Adipose tissue (tissue), 3 donors: ENCODE results near the gene TMEM97. TPM values are rescaled to one million over a fixed set of nuclear protein-coding genes. Genes with fewer than 3 reads are reported as not detected.
"Not testable (repeated sequence)": the region's sequence is repeated elsewhere in the genome, so short reads cannot be mapped to it uniquely, and the experiment has no call there.

Experiments used
- H3K27ac ChIP-seq: one replicate; pipeline ENCODE4 v1.5.1; 2013; ENCODE audit warnings: low read depth, low read length
- WGBS, 3 donors: extraction: QIAGEN DNeasy Blood & Tissue Kit; methylation state at CpG; one replicate each; pipeline ENCODE4 v1.1.7; 2013; 5-methylcytosine and 5-hydroxymethylcytosine counted together
- polyA plus RNA-seq, 3 donors: library from polyadenylated mRNA; stranded (reverse); fragments of 200-250 nt; gene quantifications; one replicate each; pipeline ENCODE4 v1.2.3, GENCODE V29; 2013
- donor health status: healthy with polysubstance abuse.
- donor health status: Bipolar disorder and iron deficiency.
- donor health status: healthy.

Gene TMEM97
- polyA plus RNA-seq, 3 donors, result 3.6 to 56.1 (median 4.9) TPM

DNA sequence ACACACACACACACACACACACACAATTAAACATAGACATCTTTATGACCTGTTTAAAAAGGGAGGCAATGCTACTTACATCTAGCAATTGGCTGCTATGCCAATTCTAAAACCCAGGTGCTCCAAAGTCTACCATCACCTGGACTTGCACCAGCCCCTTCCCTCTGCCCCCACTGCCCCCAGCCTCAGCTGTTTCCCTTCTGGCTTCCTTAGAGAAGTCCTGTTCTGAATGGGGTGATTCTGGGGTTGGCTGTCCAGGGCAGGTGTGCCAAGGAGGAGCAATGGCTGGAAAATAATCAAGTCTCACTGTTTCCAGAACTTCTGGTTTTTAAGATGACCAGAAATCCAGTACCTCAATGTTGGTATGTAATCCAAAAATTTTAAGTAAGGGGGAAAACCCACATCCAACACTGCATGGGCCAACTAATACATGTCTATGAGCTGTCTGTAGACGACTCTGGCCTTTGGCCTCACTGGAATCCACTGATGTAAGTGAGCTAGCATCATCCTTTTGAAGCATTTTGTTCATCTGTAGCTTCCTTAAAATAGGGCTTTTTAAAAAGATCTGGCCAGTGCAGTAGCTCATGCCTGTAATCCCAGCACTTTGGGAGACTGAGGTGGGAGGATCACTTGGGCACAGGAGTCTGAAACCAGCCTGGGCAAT, 14.2 kb downstream of the TMEM97 start:
- 41 to 84% (median 63%) methylated on average over 1 of the region's 1 CpG for WGBS, 3 donors
- H3K27ac ChIP-seq, result no peak overlapping the region

DNA sequence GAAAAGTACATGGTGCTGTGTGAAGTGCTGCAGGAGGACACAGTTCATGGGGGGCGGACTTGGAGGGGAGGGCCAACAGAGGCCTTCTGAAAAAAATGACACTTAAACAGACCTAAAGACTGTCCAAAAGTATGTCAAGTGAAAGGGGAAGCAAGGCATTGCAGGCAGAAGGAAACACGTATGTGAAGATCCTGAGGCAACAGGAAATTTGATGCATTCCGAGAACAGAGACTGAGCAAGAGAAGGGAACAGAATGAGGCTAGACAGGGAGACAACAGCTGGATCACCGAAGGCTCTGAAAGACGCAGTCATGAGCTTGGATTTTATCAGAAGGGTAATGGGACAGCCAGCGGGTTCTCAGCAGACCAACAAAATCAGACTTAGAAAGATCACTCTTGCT, 15.2 kb downstream of the TMEM97 start:
- H3K27ac ChIP-seq, result no peak overlapping the region
- 20 to 44% (median 44%) methylated on average over 6 of the region's 6 CpGs for WGBS, 3 donors

DNA sequence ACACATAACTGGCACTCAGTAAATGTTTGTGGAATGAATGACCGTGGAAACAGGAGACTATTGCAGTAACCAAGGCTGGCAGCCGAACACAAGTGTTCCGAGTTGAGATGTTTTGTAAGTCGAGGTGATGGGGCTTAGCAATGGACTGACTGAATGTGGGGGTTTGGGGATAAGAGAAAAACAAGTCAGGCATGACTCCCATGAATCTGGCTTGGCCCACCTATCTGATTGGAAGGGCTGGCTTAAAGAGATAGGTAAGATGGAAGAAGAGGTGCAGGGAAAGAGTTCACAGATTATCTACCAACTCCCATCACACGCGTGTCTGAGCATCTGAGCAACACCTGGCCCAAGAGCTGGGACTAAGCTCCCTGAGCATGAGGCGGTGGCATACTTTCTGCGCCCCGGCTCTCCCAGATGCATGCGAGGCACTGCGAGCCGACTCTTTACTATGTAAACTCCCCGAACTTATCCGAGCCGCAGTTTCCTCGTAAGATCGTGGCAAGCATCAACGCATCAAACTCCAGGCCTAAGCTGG, 15.7 kb downstream of the TMEM97 start:
- WGBS, 3 donors, result 5 to 10% (median 8%) methylated on average over 18 of the region's 18 CpGs
- H3K27ac ChIP-seq, result peak overlapping the region; percentile 33

DNA sequence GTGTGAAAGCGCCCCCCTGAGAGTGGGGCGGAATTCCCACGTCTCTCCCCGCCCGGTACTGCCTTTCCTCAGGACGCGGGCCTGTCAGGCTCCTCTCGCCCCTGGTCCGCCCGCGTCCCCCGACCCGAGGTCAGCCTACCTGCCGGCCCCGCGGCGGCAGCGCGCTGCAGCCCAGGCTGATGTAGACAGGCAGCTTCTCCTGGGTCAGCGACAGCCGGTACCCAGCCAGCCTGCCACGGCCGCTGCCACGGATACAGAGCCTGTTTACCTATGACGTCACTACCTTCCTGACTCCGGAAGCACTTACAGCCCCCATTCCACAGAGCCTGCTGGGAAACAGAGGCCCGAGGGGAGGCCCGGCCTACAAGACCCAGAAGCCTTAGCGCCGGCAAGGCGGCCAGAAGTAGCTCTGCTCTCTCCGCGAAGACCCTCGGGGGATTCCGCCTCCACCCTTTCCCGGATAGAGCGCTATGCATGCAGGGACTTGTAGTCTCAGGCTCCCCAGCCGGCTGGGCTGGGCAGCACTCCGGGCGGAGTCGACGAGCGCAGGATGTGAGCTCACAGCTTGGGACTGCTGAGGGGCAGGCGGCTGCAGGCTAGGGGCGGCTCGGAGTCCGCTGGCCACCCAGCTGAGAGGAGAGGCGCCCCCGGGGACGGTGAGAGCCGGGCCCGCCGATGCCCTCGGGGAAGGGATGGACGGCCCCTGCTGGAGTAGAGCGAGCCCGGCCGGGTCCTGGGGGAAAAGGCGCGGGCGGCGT, 16.4 kb downstream of the TMEM97 start, which contains the start of the genes IFT20 and TNFAIP1:
TSS of gene IFT20 (minus strand) at position 272 of the 758 bp plus-strand sequence. CDS start 3,487 bp downstream, outside the sequence.
TSS of gene TNFAIP1 (plus strand) at position 561 of the 758 bp plus-strand sequence. CDS start 3,761 bp downstream, outside the sequence.
- H3K27ac ChIP-seq, result peak within 1 kb of the TSS; percentile 83
- WGBS, 3 donors, result 0 to 1% (median 1%) methylated on average over 62 of the region's 62 CpGs

DNA sequence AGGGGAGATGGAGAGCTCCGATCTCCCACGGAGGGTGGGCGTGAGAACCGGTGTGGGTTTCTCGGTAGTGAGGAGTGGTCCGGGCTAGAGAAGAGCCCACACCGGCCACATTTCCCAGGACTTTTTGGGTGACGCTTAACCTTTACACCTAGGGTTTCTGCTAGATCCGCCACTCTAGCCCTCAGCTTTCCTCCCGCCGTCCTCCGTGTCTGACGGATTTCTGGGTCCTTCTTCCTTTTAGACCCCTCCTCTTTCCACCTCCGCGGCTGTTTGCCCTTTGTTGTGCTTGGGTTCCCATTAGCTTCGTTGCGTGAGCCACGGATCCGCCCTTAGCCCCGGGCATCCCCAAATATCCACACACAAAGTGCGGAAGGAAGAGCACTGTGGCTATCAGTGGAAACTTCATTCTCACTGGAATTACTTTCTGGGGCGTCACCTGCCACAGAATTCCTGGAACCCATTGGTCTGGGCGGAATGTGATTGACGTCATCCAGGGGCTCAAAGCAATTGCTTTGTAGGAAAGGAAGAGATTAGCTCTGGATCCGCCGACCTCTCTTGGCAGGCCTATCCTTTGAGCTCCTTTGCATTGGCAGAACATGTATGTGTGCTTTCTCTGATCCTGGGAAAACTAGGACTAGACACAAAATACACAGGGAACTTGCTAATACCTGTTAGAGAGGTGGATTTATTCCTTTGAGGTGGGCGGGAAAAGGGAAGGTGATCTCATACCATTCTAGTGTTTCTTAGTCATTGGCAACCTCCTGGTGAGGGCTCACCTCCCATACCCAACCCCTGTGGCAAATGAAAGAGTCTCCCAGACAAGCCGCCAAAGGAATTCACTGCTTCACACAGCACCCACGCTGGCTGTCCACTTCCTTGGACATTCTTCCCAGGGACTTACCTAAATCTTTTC, 17.2 kb downstream of the TMEM97 start:
- 2 to 7% (median 5%) methylated on average over 29 of the region's 29 CpGs for WGBS, 3 donors
- H3K27ac ChIP-seq, result peak overlapping the region; percentile 83

DNA sequence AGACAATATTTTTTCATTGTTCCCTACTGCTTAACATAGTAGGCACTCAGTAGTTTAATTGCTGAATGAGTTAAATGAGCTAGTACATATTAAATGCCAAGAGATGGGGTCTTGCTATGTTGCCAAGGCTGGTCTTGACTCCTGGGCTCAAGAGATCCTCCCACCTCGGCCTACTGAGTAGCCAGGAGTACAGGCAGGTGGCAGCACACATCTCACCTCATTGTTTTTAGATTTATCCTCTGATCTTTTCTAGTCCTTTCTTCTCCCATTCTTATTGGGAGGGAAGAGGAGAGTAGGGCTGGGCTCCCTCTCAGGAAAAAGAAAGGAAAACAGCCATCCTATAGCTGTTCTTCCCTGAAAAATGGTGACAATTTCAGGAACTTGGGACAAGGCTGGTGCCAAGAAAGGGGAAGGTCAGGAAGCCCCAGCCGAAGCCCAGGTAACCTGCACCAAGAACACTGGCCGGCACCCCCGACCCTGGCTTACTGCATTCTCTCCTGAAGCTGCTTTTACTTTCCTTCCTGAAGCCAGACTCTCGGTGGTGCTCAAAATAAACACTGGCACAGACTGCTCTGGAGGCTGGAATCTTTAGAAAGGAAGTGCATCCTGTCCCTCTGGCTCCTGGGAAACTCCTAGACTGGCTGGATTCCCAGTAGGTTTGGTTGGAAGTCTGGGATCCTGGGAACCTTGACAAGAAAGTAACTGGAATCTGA, 19.2 kb downstream of the TMEM97 start:
- no peak overlapping the region for H3K27ac ChIP-seq
- WGBS, 3 donors, result 61 to 66% (median 62%) methylated on average over 5 of the region's 5 CpGs

DNA sequence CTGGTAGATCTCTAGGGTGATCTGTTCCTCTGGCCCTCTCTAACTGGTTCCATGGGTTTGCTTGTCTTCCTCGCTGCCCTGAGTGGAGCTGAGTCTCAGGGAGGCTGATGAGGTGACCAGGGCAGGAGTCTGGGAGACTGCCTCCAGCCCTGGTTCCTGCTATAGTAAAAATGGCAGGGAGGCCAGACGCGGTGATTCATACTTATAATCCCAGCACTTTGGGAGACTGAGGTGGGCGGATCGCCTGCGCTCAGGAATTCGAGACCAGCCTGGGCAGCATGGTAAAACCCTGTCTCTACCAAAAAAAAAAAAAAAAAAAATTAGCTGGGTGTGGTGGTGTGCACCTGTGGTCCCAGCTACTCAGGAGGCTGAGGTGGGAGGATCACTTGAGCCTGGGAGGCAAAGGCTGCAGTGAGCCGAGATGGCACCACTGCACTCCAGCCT, 19.8 kb downstream of the TMEM97 start:
- 71 to 93% (median 85%) methylated on average over 8 of the region's 8 CpGs for WGBS, 3 donors
- H3K27ac ChIP-seq, result not testable (repeated sequence)

DNA sequence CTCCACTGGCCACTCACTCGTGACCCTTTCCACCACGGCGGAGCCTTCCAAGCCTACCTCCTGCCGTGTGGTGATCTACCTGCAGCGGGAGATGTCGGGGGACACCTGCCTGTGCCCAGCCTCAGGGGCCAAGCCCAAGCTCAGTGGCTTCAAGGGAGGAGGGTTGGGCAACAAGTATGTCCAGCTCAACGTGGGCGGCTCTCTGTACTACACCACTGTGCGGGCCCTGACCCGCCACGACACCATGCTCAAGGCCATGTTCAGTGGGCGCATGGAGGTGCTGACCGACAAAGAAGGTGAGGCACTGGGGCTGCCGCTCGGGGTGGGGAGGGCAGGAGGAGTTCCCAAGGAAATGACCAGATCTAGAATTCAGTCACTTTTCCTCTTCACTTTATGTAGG, 20.4 kb downstream of the TMEM97 start:
- H3K27ac ChIP-seq, result no peak overlapping the region
- 90 to 95% (median 94%) methylated on average over 15 of the region's 15 CpGs for WGBS, 3 donors

DNA sequence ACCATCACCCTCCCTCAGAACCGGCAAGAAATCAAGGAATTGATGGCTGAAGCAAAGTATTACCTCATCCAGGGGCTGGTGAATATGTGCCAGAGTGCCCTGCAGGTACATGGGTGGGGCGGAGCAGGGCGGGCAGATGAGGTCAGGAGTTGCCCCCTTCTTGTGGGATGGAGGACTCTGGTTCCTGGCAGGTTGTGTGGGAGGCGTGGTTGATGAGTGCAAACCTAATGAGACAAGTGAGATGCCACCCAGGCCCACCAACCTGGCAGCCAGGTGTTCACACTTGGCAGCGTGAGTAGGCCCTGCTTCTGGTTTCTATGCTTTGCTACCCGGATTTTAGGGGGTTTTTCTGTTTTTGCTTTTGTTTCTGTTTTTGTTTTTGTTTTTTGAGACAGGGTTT, 21.4 kb downstream of the TMEM97 start:
- WGBS, 3 donors, result 88 to 93% (median 93%) methylated on average over 6 of the region's 6 CpGs
- no peak overlapping the region for H3K27ac ChIP-seq

DNA sequence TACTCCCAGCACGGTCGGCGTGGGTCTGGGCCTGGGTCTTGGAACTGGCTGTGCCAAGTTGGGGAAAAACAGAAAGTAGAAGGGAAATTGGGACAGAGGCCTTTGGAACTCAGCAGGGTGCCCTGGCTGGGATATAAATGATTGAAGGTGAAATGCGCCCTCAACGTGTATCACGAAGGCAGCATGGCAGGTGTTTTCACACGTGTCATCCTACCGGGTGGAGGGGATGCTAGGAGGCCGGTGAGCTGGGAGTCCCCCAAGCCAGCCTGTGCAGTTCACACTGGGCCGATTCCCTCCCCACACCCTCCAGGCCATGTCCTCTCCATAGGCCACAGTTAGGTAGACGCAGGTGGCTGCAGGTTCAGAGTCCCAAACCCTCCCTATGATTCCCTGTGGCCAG, 22.5 kb downstream of the TMEM97 start:
- no peak overlapping the region for H3K27ac ChIP-seq
- WGBS, 3 donors, result 85 to 91% (median 88%) methylated on average over 11 of the region's 11 CpGs

DNA sequence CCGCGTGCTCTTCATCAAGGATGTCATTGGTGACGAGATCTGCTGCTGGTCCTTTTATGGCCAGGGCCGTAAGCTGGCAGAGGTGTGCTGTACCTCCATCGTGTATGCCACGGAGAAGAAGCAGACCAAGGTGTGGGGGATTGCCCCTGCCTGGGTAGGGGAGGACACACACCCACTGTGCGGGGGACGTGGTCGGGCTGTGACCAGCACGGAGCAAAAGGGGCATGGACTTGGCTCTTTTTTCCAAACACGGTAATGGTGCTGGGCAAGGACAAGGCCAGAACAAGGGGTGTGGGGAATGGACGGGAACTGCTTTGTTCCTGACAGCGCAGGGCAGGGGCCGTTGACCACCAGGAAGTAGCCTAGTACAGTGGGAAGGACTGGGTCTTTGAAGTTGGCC, 23.3 kb downstream of the TMEM97 start:
- 89 to 93% (median 92%) methylated on average over 14 of the region's 14 CpGs for WGBS, 3 donors
- H3K27ac ChIP-seq, result no peak overlapping the region

DNA sequence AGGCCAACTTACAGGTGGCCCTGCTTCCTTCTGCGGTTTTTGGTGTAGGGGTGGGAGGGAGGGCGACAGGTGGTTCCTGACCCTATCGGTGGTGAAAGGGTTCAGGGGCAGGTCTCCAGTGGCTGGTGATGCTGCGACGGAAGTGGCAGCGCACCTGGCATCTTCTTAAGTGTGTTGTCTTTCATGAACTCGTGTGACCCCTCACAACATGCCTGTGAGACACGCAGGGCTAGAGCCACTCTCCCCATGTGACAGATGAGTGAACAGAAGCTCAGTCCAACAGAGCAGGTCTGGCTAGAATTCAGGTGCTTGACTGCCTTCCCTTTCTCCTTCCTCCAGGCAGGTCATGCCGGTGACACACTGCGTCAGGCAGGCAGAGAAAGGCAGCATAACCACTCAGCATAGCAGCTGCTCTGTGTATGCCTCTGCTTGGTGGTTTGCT, 24.5 kb downstream of the TMEM97 start:
- WGBS, 3 donors, result 76 to 80% (median 79%) methylated on average over 10 of the region's 10 CpGs
- no peak overlapping the region for H3K27ac ChIP-seq

DNA sequence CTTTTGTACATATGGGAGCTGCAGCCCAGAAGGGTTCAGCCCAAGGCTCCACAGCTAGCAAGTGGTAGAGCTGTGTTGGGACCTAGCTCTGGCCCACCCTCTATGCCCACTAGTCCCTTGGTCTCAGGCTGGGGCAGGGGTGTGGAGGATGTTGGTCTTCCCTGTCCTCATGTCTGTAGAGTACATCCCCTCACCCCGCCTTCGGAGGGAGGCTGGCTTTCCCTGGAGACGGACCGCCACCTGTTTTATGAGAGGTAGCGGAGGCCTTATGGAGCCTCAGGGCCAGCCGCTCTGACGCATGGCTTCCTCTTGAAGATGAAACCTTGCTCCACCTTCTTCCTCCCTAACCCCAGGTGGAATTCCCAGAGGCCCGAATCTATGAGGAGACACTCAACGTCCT, 25.0 kb downstream of the TMEM97 start:
- H3K27ac ChIP-seq, result no peak overlapping the region
- WGBS, 3 donors, result 82 to 93% (median 86%) methylated on average over 9 of the region's 9 CpGs

DNA sequence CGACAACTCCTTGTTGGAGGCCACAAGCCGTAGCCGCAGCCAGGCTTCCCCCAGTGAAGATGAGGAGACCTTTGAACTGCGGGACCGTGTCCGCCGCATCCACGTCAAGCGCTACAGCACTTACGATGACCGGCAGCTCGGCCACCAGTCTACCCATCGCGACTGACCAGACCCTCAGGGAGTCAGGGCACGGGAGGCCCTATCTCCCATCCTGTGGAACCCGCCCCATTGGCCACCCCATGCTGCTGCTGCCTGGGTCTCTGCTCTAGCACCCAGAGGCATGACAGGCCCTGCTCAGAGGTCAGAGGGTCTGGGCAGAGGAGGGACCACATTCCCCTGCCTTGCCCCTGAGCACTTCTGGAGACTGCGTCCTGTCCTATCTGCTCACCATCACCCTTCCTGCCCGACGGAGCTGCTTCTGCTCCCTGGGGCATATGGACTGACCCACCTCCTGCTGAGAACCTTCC, 25.5 kb downstream of the TMEM97 start:
- 85 to 92% (median 91%) methylated on average over 19 of the region's 19 CpGs for WGBS, 3 donors
- no peak overlapping the region for H3K27ac ChIP-seq

DNA sequence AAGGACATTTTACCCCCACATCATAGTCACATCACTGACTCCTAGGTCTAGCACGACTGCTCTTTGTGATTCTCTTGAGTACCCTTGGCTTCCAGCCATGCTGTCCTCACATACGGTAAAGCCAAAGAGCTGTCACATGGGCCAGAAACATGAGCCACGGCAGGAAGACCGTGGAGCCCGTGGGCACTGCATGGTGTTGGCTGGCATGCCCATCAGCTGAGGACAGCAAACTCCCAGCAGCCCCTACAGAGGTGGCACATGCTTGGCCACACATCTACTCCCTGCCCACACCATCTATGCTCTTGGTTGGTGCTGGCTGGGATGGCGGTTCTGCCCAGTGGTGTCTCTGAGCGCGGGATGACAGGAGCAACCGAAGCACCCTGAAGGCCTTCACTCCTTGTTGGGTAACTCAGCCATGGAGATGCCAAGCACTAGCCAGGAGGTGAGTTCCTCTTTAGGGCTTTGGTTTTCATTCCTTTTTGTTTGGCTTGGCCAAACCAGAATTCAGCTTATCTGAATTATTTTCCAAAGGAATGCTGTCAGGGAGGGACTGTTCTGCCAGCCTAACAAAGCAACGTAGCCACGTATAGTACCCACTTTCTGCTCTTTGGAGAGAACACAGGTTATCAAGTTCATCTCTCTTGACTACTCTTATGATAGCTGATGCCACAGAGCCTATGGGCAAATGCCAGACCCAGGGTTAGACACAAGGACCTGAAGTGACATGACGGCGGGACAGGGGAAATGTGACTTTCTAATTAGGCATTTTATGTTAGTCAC, 26.6 kb downstream of the TMEM97 start:
- no peak overlapping the region for H3K27ac ChIP-seq
- WGBS, 3 donors, result 28 to 73% (median 67%) methylated on average over 13 of the region's 13 CpGs

DNA sequence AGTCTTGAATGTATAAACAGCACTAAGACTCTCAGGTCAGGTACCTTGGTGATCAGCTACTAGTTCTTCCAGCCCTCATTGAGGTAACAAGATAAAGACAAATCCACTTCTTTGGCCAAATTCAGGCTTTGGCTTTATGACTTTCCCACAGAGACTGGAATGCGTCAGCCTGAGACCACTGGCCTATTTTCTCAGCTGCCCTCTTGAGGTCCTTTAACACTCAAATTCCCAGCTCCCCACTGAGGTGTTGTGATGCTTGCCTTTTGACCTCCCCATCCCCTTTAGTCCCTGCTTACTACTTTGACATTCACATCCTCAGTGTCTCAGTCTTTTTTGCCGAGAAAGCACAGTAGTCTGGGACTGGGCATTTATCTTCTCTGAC, 27.2 kb downstream of the TMEM97 start:
- 19 to 87% (median 83%) methylated on average over 2 of the region's 2 CpGs for WGBS, 3 donors

DNA sequence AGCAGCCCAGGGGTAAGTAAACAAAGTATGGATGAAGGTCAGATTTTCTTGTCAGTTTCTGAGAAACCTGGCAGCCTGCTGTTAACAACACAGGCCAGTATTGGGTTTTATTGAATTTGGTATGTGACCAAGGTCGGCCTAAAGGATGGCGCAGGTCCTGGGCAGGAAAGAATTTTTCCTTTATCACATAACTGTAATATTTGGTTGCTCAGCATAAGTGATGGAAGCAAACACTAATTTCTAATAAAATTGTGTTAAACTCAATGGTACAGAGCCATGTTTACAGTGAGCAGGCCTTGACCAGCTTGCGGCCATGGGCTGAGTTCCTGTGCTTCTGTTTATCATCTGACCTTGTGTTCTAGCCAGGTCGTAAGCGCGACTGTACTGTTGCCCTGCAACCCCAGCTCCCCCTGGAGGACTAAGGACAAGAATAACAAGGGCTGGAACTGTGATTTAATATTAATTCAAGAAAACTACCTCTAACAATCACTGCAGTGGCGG, 27.8 kb downstream of the TMEM97 start:
- no peak overlapping the region for H3K27ac ChIP-seq
- 22 to 71% (median 56%) methylated on average over 7 of the region's 7 CpGs for WGBS, 3 donors

More for the DNA sequence above, 27.2 kb downstream of the TMEM97 start:
- no peak overlapping the region for H3K27ac ChIP-seq
